OCI-M1 (cell line): ENCODE data around the gene LUZP2.
"Not testable (repeated sequence)": the region's sequence is repeated elsewhere in the genome, so short reads cannot be mapped to it uniquely, and the experiment has no call there.

Experiments used
- DNase-seq: peaks from one replicate; lab custom pipeline; 2025; lab: John Stamatoyannopoulos, UW

LUZP2 gene

GRCh38 chr11:24900960-24901549, 404.2 kb downstream of the LUZP2 start:
- no peak for DNase-seq

- no peak for DNase-seq
Measured at GRCh38 chr11:24903555-24903954, 406.7 kb downstream of the LUZP2 start.

GRCh38 chr11:24925091-24925490, 428.2 kb downstream of the LUZP2 start:
- no peak for DNase-seq

GRCh38 chr11:24932110-24933000, 435.5 kb downstream of the LUZP2 start:
- DNase-seq = no peak

- DNase-seq = no peak
Measured at GRCh38 chr11:24934733-24935439, 438.0 kb downstream of the LUZP2 start.

GRCh38 chr11:24944891-24945290, 448.0 kb downstream of the LUZP2 start:
- no peak for DNase-seq

- no peak for DNase-seq
Measured at GRCh38 chr11:24949406-24949805, 452.6 kb downstream of the LUZP2 start.

GRCh38 chr11:24963852-24964251, 467.0 kb downstream of the LUZP2 start:
- no peak for DNase-seq

- no peak for DNase-seq
Measured at GRCh38 chr11:24965748-24966147, 468.9 kb downstream of the LUZP2 start.

- not testable (repeated sequence) for DNase-seq
Measured at GRCh38 chr11:24993903-24994302, 497.1 kb downstream of the LUZP2 start.

- not testable (repeated sequence) for DNase-seq
Measured at GRCh38 chr11:24999929-25000328, 503.1 kb downstream of the LUZP2 start.

GRCh38 chr11:25037431-25037830, 540.6 kb downstream of the LUZP2 start:
- no peak for DNase-seq

GRCh38 chr11:25038131-25038530, 541.3 kb downstream of the LUZP2 start:
- no peak for DNase-seq

- DNase-seq = no peak
Measured at GRCh38 chr11:25039165-25039564, 542.3 kb downstream of the LUZP2 start.

GRCh38 chr11:25048632-25049031, 551.8 kb downstream of the LUZP2 start:
- DNase-seq = no peak

- no peak for DNase-seq
Measured at GRCh38 chr11:25052844-25053243, 556.0 kb downstream of the LUZP2 start.

- no peak for DNase-seq
Measured at GRCh38 chr11:25057861-25058260, 561.0 kb downstream of the LUZP2 start.

- no peak for DNase-seq
Measured at GRCh38 chr11:25065746-25066145, 568.9 kb downstream of the LUZP2 start.

- DNase-seq = no peak
Measured at GRCh38 chr11:25066706-25067105, 569.9 kb downstream of the LUZP2 start.

- no peak for DNase-seq
Measured at GRCh38 chr11:25068451-25068850, 571.6 kb downstream of the LUZP2 start.

- no peak for DNase-seq
Measured at GRCh38 chr11:25094085-25094802, 597.4 kb downstream of the LUZP2 start.

- no peak for DNase-seq
Measured at GRCh38 chr11:25119416-25119815, 622.6 kb downstream of the LUZP2 start.
